ENCODE measurements around the gene SMCR8. TPM values are rescaled to one million over a fixed set of nuclear protein-coding genes. Genes with fewer than 3 reads are reported as not detected.

The SMCR8 gene
- polyA plus RNA-seq, 1 donor = 17.9 TPM

- H3K27ac ChIP-seq (ENCODE audit: low read length) = no peak overlapping the region
- no peak for DNase-seq
- 92% methylated on average over 2 of the region's 7 CpGs for WGBS (ENCODE audit: insufficient coverage, low lambda C conversion rate)
- H3K9me3 ChIP-seq (ENCODE audit: control insufficient read depth, low read depth, low read length) = peaks cover 4% of the 10 kb centered on the region
- H3K36me3 ChIP-seq (ENCODE audit: control insufficient read depth, insufficient read depth, low read length) = no peaks in the 10 kb centered on the region
- no peak overlapping the region for H3K4me3 ChIP-seq (ENCODE audit: low read length)
- H3K27me3 ChIP-seq (ENCODE audit: control insufficient read depth, insufficient read depth, low read length) = peaks cover 2% of the 10 kb centered on the region
- H3K4me1 ChIP-seq (ENCODE audit: control insufficient read depth, insufficient read depth, low read length) = peaks cover 7% of the 10 kb centered on the region
Observed at GRCh38 chr17:18374216-18374615, 59.1 kb downstream of the SMCR8 start.

Other genes starting within 250 kb of the SMCR8 start
- 38.1 TPM for gene DRG2, start 227.3 kb upstream of the SMCR8 start, polyA plus RNA-seq
- gene MYO15A, start 206.5 kb upstream of the SMCR8 start, polyA plus RNA-seq = 2.0 TPM
- gene ALKBH5, start 131.5 kb upstream of the SMCR8 start, polyA plus RNA-seq = 59.0 TPM
- gene LLGL1, start 89.7 kb upstream of the SMCR8 start, polyA plus RNA-seq = 16.1 TPM
- gene FLII, start 56.6 kb upstream of the SMCR8 start, polyA plus RNA-seq = 161 TPM
- gene MIEF2, start 54.6 kb upstream of the SMCR8 start, polyA plus RNA-seq = 10.7 TPM
- 26.4 TPM for gene TOP3A, start 299 bp upstream of the SMCR8 start, polyA plus RNA-seq
- gene SHMT1, start 48.3 kb downstream of the SMCR8 start, polyA plus RNA-seq = 18.4 TPM
- not detected for gene EVPLL, start 62.5 kb downstream of the SMCR8 start, polyA plus RNA-seq
- gene LGALS9C, start 161.5 kb downstream of the SMCR8 start, polyA plus RNA-seq = 0.51 TPM

Data from large intestine (tissue), 3 donors.